Measurements from ENCODE around the gene CEP112. TPM values are rescaled to one million over a fixed set of nuclear protein-coding genes. Genes with fewer than 3 reads are reported as not detected.
"Not testable (repeated sequence)": the region's sequence is repeated elsewhere in the genome, so short reads cannot be mapped to it uniquely, and the experiment has no call there.

The CEP112 gene
- total RNA-seq, 2 donors from 2014 or later = 18.9 to 21.0 TPM

DNA sequence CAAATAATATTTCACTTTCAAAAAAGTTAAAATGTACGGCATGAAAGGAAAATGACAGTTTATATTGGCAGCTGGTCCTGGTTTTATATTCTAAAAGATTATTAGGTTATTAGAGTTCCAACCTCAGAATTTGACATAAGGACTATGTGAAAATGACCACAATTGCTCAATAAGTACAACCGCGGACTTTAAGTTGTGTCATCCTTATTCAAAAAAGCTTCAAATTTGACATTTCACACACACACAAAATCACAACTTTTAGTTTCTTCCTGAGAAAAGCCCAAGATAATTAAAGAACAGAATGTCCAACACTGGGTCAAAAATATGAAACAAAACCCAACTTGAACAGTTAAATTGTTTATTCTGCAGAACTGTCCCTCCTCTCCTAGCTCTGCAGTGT is 497.3 kb downstream of the CEP112 start:
- intact Hi-C loops (cut with DNase I) = no loop called here
- DNase-seq (no peak), ATAC-seq (no peak)

DNA sequence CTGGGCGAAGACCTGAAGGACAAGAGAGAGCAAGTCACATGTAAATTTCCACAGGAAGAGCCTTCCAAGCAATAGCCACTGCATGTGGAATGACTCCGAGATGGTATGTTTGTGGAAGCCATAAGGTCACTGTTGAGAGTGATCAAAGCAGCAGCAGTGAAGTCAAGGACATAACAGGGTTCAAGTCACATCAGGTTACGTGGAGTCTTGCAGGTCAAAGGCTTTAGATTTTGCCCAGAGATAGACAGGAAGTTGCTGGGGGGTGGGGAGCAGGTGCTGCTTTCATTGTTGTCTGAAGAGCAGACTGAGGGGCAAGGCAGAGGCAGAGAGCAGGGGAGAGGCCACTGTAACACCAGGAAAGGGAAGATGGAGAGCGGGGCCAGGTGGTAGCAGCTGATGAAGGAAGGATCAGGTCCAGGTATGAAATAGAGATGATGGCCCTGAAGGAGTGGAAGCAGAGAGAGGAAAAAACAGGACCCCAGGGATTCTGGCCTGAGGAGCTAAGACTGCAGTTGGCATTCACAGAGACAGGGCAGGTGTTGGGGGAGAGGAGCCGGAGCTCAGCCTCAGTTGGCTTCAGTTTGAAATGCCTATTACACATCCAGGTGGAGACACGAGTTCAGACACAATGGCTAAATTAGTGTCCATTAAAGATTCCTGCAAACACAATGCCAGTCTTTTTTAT is 501.2 kb downstream of the CEP112 start:
- no peak for ATAC-seq
- intact Hi-C loops (cut with DNase I) = no loop called here
- no peak for DNase-seq

DNA sequence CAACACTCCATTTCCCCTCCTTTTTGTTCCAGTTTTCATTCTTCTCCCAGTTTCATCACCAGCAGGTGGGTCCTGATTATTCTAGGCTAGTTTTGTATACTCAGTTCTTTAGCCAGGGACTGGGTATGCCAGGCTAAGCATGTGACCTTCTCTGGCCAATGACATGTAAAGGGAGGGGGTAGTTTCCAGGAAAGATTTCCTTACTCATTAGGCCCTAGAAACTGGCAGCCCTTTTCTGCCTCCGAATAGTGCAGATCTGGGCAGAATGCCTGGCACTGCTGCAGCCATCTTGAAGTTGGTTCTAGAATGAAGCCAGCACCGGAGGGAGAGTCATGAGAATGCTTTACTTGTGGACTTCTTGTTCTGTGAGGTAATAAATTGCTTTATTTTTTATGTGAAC is 503.6 kb downstream of the CEP112 start:
- intact Hi-C loops (cut with DNase I) = no loop called here

GRCh38 chr17:65685110-65685509 is 506.8 kb downstream of the CEP112 start:
- ATAC-seq = no peak
- intact Hi-C loops (cut with DNase I) = no loop called here

More for the DNA sequence above, 503.6 kb downstream of the CEP112 start:
- no peak for DNase-seq
- no peak for ATAC-seq

GRCh38 chr17:65684631-65685030 is 507.3 kb downstream of the CEP112 start:
- no peak for DNase-seq
- intact Hi-C loops (cut with DNase I) = no loop called here
- no peak for ATAC-seq

More at GRCh38 chr17:65685110-65685509, 506.8 kb downstream of the CEP112 start:
- DNase-seq = no peak

GRCh38 chr17:65683428-65683827 is 508.5 kb downstream of the CEP112 start:
- DNase-seq (no peak), ATAC-seq (no peak)
- intact Hi-C loops (cut with DNase I) = no loop called here

DNA sequence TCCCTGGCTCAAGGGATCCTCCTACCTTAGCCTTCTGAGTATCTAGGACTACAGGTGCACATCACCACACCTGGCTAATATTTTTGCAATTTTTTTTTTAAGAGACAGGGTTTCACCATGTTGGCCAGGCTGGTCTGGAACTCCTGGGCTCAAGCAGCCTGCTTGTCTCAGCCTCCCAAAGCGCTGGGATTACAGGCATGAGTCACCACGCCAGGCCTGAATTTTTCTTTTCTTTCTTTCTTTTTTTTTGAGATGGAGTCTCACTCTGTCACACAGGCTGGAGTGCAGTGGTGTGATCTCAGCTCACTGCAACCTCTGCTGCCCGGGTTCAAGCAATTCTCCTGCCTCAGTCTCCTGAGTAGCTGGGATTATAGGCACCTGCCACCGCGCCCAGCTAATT is 510.2 kb downstream of the CEP112 start:
- ATAC-seq; intact Hi-C loops (cut with DNase I): not testable (repeated sequence)

GRCh38 chr17:65679165-65679845 is 512.6 kb downstream of the CEP112 start:
- intact Hi-C loops (cut with DNase I) = no loop called here
- DNase-seq (no peak), ATAC-seq (no peak)

More for the DNA sequence above, 510.2 kb downstream of the CEP112 start:
- DNase-seq = not testable (repeated sequence)

- intact Hi-C loops (cut with DNase I) = no loop called here
- no peak for DNase-seq
- no peak for ATAC-seq
Measured at GRCh38 chr17:65678546-65678945, 513.4 kb downstream of the CEP112 start.

DNA sequence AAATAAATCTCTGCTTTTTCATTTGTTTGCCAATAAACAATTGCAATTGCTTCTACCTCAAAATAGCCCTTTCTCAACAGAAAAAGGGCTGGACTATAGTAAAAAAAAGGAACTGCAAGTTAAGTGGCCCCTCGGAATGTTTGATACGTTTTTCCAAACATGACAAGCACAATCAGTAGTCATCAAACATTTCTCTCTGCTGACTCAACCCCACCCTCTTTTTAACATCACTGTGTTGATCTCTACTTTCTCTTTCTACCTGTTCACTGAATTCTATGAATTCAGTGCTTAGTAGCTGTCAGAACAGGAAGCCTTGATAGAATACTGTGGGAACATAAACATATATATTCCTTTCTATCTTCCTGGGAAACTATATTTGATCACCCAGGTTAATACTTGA is 514.0 kb downstream of the CEP112 start:
- DNase-seq = no peak
- intact Hi-C loops (cut with DNase I) = no loop called here
- no peak for ATAC-seq

DNA sequence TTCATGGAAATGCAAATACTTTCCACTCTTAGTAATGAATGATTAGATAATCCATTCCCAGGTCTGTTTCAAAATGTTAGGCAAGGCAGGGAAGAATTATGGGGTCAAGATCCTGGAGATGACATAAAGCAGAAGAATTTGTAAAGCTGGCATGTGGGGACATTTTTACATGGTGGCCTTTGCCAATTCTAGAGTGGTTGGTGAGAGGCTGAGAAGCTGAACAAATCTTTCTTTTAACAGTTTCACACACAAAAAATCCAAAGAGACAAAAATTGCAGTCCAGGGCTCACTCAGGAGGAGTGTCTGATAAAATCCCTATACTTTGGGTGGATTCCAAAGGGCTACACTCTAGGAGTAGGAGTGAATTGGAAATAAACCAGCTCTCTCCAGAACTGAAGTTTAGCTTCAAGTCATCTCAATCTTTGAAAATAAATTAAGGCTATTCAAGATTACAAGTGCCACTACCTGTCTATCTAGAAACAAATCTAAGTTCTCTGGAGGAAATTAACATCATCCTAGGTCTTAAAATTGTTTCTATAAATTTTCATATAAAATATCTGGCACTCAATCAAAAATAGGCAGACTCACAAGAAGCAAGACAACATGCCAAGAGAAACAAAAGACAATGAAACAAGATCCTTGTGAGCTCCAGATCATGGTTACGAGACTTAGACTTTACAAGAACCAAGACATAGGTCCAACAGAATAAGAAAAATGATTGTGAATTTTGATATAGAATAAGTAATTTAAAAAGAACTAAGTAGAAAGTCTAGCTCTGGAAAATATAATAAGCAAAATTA is 517.5 kb downstream of the CEP112 start:
- no peak for DNase-seq
- intact Hi-C loops (cut with DNase I) = no loop called here

DNA sequence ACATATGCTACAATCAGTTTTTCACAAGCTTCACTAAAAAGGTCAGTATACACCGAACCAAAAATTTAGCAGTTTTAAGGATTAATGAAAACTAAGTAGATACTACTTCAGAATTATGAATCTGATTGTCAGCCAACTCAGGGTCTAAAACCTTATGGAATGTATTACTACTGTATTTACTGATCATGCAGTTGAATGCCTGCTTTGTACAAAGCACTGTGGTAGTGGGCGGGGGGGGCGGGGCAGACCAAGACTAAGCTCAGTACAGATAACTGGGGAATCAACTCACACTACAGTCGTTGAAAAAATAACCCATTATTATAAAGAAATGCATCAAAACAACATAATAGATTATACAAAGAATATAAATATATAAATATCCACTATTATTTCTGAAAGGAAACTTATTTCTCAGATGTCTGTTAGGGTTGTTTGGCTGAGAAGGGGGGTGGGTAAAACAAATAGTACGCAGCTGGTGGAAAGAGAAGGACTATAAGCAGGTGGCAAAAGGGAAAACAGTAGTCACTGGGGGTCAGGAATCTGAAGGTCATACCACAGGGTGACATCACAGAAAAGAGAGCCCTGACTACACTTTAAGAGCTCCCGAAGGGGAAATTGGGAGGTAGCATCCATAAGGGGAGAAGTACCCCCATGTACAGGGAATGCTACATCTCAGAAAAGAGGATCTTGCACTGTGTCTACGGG is 521.1 kb downstream of the CEP112 start:
- DNase-seq (no peak), ATAC-seq (no peak)
- intact Hi-C loops (cut with DNase I) = no loop called here

More for the DNA sequence above, 517.5 kb downstream of the CEP112 start:
- ATAC-seq = peak in 1 of 2 donors; percentile 38

- no peak for ATAC-seq
- intact Hi-C loops (cut with DNase I) = no loop called here
Measured at GRCh38 chr17:65668211-65668610, 523.7 kb downstream of the CEP112 start.

DNA sequence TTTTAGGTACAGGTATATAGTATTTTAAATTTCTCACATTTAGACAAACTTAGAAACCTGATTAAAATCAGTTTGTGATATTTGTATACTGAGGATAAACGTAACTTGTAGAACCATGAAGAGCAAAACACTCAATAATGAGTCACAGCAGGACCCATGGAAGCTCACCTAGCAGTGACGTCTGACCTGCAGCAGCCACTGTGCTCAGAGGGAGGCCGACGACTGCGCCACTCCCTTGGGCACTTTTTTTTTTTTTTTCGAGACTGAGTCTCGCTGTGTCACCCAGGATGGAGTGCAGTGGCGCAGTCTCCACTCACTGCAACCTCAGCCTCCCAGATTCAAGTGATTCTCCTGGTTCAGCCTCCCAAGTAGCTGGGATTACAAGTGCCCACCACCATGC is 524.3 kb downstream of the CEP112 start:
- DNase-seq (no peak), ATAC-seq (no peak)
- intact Hi-C loops (cut with DNase I) = no loop called here

More at GRCh38 chr17:65668211-65668610, 523.7 kb downstream of the CEP112 start:
- DNase-seq = no peak

- intact Hi-C loops (cut with DNase I) = no loop called here
- ATAC-seq (no peak), DNase-seq (no peak)
Measured at GRCh38 chr17:65666876-65667321, 525.0 kb downstream of the CEP112 start.

GRCh38 chr17:65665966-65666365 is 526.0 kb downstream of the CEP112 start:
- DNase-seq (no peak), ATAC-seq (no peak)
- intact Hi-C loops (cut with DNase I) = no loop called here

GRCh38 chr17:65664696-65665095 is 527.2 kb downstream of the CEP112 start:
- intact Hi-C loops (cut with DNase I) = no loop called here
- DNase-seq = no peak

DNA sequence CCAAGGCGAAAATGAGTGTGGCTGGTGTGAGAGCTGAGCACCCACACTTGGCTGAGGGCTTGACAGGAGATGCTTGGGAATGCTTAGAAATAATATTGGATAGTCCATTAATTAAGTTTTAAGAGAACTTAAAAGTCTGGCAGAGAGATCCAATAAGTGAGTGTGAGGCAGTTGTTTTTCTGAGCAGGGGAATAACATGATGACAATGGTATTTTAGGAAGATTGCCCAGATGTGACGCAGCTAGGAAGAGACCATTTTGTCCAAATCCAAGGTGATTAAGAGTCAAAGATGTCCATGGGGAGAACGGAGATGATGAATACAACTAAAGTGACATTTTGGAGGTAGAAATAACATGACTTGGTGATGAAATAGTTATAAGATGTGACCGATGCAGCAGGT is 527.7 kb downstream of the CEP112 start:
- ATAC-seq (no peak), DNase-seq (no peak)
- intact Hi-C loops (cut with DNase I) = no loop called here

More at GRCh38 chr17:65664696-65665095, 527.2 kb downstream of the CEP112 start:
- ATAC-seq = no peak

GRCh38 chr17:65662196-65662595 is 529.7 kb downstream of the CEP112 start:
- intact Hi-C loops (cut with DNase I) = no loop called here

More at GRCh38 chr17:65662196-65662595, 529.7 kb downstream of the CEP112 start:
- DNase-seq (no peak), ATAC-seq (peak in 1 of 2 donors; percentile 68)

Measured in left cardiac atrium (tissue), 4 donors.